HG03342 (cell line): ENCODE results near the gene DOCK2.

Experiments used
- ATAC-seq: cut with Tn5 transposase; IDR thresholded peaks from one replicate; pipeline ENCODE4 v1.9.1; 2021; ENCODE audit warnings: mild to moderate bottlenecking, moderate library complexity; ENCODE audit not compliant: unreplicated experiment

DOCK2 gene

GRCh38 chr5:170025853-170026252 is 388.8 kb downstream of the DOCK2 start:
- ATAC-seq = no peak

DNA sequence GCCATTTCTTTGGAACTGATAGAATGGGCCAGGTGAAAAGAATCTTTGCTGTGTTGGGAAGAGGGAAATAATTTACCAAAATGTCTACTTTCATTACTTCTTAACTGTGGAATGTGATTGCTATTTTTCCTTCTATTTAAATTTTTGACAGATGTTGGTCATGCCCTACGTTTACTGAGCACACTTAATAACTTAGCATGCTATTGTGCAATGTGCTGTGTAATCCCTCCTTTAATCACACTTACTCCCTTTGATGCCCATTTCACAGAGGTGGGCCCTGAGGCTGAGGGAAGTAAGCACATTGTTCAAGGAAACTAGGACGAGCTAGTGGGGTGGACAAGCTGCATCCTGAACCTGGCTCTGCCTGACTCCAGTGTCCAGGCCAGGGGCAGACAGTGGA is 391.0 kb downstream of the DOCK2 start:
- ATAC-seq = no peak

- no peak for ATAC-seq
These were observed 397.2 kb downstream of the DOCK2 start for GRCh38 chr5:170034231-170034630.

DNA sequence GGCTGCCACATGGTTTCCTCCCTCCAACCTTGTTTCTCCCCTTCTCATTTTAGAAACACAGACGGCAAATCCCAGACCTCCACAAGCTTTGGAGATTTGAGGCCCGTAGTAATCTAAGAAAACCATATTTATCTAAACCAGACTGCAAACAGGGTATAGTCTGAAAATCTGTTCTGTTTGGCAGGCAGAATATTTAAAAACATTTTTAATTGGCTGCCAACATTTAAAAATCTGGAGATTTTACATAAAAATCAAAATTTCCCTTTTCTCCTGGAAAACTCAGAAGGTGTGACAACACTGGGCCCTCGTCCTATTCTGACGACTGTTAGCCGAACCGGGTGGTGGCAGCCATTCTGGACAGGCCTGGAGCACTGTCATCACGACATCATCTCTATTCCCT is 401.2 kb downstream of the DOCK2 start:
- ATAC-seq = no peak

DNA sequence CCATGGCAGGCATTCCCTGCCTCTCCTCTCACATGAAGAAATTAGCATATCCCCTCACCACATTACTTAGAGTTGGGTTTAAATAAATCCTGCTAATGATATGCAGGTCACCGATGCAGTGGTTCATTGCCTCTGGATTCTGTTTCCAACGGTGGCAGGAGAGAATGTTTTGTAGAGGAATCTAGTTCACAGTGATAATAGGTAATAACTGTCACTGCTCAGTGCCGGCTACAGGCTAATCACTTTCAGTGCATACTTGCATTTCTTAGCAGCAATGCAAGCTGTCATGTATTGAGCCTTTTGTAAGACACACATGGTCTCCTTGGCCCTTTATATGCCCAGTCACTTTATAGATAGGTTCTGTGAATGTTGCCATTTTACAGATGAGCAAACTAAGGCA is 402.8 kb downstream of the DOCK2 start:
- ATAC-seq = no peak

- no peak for ATAC-seq
These were observed 409.2 kb downstream of the DOCK2 start for GRCh38 chr5:170046241-170046640.

- ATAC-seq = no peak
These were observed 412.6 kb downstream of the DOCK2 start for GRCh38 chr5:170049713-170050112.

DNA sequence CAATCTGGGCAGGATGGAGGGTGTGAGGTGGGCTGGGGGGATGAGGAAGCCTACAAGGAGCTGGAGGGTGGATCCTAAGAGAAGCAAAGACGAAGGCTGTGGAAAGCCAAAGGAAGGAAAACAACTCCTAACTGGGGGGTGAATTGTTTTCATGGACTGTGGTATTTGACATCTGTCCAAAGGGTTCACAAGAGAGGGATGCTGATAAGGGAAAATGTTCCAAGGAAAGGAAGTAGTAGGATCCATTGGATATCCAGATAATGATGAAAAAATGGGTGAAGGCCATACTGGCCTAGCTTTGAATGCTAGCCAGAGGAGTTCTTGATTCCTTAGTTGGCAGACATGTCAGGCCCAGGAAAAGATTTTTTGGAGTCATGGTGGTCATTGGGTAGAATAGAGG is 416.8 kb downstream of the DOCK2 start:
- no peak for ATAC-seq

DNA sequence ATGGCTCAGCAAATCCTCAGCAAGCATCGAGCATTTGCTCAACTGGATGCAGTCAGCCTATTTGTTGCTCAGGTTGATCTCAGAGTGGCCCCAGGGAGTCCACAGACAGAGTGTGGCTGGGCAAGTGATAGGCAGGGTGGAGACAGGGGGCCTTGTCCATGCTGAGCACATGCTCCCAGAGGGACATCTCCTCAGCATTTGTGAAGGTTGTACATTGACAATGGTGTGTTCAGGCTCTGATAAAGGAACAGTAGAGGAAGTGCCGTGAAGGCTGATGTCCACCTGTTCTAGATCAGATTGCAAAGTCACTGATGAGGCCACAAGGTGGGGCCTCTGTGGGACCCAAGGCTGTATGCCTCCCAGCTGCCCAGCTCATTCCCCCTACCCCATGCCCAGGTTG is 418.5 kb downstream of the DOCK2 start:
- ATAC-seq = no peak

GRCh38 chr5:170056561-170057267 is 419.6 kb downstream of the DOCK2 start:
- ATAC-seq = no peak

DNA sequence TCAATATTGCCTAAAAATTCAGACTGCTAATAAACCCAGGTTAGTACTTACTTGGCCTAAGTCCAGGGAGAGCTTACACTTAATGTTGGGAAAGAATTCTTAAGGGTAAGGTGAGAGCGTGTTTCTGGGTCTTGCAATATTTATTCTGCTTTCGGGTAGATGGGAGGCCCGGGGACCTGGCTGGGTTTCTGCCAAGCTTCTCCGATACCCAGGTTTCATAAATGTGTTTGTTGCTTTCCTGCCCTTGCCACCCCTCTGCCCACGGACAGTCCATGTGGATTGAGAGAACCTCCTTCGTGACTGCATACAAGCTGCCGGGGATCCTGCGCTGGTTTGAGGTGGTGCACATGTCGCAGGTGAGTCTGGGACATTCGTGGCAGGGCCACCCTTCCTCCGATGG is 420.2 kb downstream of the DOCK2 start:
- ATAC-seq = no peak

GRCh38 chr5:170059221-170059620 is 422.1 kb downstream of the DOCK2 start:
- no peak for ATAC-seq

GRCh38 chr5:170067152-170067551 is 430.1 kb downstream of the DOCK2 start:
- ATAC-seq = no peak

DNA sequence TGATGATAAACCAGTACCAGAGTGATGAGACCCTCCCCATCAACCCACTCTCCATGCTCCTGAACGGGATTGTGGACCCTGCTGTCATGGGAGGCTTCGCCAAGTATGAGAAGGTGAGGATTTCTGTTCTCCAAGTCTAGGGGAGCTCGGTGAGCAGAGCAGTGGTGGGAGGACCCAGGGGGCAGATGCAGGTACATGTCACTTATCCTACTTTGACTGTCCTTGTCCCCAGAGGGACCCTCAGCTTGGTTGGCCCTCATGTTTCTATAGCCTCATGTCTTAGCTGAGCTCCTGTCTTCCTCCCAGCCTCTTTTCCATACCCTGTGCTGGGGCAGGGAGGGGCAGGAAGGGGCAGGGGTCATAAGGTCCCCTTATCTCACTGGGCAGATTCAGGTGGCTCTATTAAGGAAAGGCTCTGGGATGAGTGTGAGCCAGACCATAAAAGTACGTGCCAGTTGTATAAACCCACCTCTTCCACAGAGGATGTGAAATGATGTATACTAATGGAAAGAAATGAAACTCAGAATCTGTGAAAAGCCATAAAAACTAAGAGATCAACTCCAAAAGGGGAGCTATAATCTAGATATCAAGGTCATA is 430.6 kb downstream of the DOCK2 start:
- ATAC-seq = no peak

- no peak for ATAC-seq
These were observed 432.4 kb downstream of the DOCK2 start for GRCh38 chr5:170069512-170069911.

DNA sequence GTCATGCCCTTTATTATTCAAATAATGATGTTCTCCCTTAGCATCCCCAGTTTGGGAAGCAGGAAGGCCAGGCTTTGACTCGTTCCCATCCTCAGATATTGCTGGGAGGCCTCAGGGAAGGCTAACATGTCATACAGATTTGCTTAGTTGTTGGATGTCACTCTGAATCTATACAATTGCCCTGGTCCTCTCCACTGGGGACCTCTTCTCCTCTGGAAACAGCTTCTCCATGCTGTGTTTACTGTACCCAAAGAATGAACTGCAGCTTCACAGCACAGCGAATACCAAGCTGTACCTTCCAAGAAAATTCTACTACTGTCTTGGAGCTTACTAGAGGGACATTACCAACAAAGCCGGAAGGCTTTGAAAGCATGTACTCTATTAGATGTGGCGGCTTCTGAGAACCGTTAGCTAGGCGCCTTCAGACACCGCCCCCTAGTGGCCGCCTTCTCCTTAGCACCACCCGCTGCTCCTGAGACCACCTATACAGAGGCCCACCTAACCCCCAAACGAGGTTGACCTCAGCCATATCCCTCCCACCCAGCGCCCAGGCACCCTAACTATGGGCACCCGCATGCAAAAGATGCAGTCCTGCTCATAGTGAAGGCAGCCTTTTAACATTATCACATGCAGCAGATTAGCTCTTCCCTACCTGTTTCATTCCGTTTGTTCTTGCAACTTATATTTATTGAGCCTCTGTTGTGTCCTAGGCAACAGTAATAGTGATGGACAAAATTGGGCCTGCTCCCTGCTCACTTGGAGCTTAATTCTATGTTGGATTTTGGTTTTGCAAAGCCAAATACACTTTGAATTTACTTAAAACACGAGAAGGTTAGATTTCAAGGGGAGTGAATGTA is 433.7 kb downstream of the DOCK2 start:
- no peak for ATAC-seq

DNA sequence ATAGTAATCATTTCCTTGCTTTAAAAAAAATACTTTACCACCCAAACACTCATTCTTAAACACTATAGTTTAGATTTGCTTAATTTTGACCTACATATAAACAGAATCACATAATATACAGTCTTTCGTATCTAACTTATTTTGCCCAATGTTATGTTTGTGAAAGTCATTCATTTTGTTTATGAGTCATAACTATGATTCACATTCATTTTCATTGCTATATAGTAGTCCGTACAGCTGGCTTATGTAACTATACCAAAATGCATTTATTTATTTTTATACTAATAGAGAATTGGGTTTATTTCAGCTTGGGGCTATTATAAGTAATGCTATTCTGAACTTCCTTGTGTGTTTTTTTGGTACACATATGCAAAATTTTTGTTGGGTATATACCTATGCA is 434.7 kb downstream of the DOCK2 start:
- no peak for ATAC-seq

DNA sequence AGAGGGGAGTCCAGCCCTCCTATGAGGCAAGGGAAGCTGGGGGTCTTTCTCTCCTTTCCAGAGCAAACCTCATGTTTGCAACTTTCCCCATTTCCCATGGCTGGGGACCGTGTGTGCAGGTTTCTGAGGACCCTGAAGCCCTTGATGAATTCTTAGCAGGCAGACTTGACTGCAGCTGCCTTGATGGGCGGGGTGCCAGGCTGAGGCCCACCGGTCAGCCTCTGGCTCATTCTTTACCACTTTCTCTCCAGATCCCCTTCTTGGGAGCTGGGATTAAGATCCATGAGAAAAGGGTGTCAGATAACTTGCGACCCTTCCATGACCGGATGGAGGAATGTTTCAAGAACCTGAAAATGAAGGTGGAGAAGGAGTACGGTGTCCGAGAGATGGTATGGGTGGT is 438.6 kb downstream of the DOCK2 start:
- ATAC-seq = no peak

- no peak for ATAC-seq
These were observed 439.1 kb downstream of the DOCK2 start for GRCh38 chr5:170076211-170076610.

DNA sequence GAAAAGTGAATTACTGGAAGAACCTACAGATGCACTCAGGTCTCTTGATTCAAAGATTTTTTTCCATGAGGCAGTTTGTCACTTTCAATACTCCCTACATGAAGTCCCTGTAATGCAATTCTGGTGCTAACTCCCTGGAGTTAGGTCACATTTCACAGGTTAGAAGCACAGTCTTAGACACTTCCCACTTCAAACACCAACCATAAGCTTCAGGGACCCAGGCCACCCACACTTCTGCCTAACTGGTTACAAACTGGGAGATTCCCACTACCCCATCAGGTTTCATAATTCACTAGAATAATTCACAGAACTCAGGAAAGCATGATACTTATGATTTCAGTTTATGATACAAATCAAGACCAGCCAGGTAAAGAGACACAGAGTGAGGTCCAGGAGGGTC is 439.7 kb downstream of the DOCK2 start:
- no peak for ATAC-seq

DNA sequence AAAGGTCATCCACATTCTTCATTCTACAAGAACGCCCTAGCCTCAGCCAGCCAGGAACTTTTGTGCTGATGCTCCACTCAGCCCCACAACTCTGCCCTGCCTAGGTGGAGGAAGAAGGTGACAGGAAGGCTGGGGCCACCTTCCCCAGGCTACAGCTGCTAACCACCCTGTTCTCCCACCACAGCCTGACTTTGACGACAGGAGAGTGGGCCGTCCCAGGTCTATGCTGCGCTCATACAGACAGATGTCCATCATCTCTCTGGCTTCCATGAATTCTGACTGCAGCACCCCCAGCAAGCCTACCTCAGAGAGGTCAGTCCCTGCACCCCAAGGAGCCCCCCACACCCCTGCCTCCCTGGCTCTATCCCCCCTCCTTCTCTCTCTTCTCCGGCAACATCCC is 440.5 kb downstream of the DOCK2 start:
- ATAC-seq = no peak

- no peak for ATAC-seq
These were observed 441.4 kb downstream of the DOCK2 start for GRCh38 chr5:170078458-170078857.
